Neural progenitor cell (in vitro differentiated cells): Measurements from ENCODE around the gene MAPK10.

Source experiments
- CTCF ChIP-seq: fragments of 200-600 bp; sonication (generic); IDR thresholded peaks from 2 replicates; pipeline ENCODE4 v1.5.1; 2017; ENCODE audit warnings: antibody characterized with exemption, mild to moderate bottlenecking
- EZH2 ChIP-seq: fragments of 200-600 bp; sonication (generic); IDR thresholded peaks from 2 replicates; pipeline ENCODE4 v1.6.1; 2017; ENCODE audit warnings: antibody characterized with exemption, mild to moderate bottlenecking, moderate library complexity
- EZH2phosphoT487 ChIP-seq: fragments of 200-600 bp; sonication (generic); IDR thresholded peaks from 2 replicates; pipeline ENCODE4 v1.6.1; 2017; ENCODE audit warnings: antibody characterized with exemption

- TF ChIP-seq CTCF (no peak), EZH2phosphoT487 (no peak), EZH2 (no peak)
These were observed 345.3 kb downstream of the MAPK10 start for GRCh38 chr4:86014599-86014998.
